ENCODE measurements around the gene AK4.
A peak's percentile ranks its signal among the peaks of the same experiment; 100 is the strongest.

The AK4 gene

DNA sequence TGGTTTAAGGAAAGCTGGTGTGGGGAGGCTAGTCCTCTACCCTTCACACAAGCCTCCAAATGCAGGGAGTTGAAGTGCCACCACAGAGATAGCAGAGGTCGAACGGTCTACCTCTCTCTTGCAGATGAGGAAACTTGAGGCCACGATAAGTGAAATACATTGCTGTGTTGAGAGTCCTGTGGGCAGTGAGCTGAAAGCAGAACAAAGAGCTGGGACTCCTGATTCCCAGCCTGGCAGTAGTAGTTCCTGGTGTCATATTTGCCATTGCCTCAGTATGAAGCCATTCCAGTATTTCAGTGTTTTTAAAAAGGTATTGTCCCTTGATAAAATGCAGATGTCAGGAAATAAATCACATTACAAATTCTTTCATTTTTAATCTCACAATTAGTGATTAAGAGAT, 28.6 kb downstream of the AK4 start:
- DNase-seq (ENCODE audit: low spot score): no peak

DNA sequence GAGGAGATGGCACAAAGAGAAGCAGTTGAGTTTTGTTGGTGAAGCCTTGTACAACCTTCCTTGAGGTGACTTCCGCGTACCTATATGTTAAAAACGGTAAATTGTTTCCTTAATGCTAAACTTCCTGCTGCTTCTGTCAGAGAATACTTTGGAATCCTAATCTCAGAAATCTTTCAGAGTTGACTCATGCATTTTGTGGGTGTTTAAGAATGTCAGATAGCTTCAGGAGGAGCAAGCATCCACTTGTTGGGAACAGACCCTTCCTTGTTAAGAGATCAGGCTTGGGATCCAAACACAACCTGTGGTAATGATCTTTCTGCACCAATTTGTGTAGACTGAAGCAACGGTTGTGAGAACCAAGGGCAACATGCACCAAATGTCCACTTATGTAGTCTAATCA, 29.5 kb downstream of the AK4 start:
- DNase-seq (ENCODE audit: low spot score): no peak

- no peak for DNase-seq (ENCODE audit: low spot score)
These were observed 30.2 kb downstream of the AK4 start for GRCh38 chr1:65178235-65178634.

DNA sequence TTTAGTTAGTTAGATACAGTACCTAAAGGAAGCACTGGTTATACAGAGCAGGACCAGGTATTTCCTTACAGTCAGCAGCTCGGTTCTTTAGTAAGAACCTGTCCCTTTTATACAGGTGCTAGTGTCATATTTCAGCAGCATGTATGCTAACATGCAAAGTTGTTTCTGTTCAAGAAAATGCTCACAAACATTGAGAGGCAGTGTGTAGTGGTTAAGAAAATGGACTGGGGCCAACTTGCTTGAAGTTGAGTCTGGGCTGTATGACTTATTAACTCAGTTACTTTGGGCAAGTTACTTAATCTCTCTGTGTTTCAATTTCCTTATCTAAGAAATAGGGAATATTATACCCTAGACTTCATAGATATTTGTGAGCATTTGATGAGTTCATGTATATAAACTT, 31.1 kb downstream of the AK4 start:
- no peak for DNase-seq (ENCODE audit: low spot score)

DNA sequence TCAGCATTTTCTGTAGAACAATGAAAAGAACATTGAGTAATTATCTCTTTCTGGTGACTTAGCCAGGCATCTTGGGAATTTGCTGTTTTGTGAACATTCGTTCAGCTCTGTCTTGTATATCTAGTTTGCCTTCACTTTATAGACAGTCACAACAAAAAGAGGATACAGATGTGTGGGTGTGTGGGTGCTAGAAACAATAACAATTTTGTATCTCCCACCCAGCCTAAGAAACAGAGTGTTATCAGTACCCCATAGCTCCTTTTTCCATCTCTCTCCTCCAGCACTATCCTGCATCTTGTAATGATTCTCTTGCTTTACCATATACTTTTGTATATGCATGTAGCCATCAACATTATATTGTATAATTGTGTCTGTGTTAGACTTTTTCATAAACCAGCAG, 33.0 kb downstream of the AK4 start:
- no peak for DNase-seq (ENCODE audit: low spot score)

DNA sequence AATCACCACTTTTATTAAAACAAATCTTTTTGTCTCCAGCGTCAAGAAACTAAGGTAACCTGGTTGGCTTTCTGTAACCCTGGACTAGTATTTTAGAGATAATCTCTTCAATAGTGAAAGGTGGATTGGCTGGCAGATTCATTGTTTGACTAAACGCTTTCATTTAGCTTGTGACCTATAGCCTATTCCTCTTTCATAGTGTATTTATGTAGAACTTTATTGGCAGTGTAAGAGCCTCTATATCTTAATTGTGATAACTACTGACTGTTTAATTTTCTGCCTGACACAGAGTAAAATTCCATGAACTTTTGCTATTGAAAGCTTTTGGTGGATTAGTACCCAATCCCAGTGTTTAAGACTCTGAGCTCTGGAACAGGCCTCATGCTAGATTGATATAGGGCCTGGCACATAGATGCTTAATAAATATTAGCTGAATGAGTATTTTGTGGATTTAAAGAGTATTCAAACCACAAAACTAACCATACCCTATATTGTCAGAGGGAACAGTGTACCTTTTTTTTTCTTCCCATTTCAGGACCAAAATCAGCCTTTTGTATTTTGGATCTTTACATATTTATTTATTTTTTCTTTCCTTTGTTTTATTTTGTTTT, 34.8 kb downstream of the AK4 start:
- DNase-seq (ENCODE audit: low spot score): no peak

DNA sequence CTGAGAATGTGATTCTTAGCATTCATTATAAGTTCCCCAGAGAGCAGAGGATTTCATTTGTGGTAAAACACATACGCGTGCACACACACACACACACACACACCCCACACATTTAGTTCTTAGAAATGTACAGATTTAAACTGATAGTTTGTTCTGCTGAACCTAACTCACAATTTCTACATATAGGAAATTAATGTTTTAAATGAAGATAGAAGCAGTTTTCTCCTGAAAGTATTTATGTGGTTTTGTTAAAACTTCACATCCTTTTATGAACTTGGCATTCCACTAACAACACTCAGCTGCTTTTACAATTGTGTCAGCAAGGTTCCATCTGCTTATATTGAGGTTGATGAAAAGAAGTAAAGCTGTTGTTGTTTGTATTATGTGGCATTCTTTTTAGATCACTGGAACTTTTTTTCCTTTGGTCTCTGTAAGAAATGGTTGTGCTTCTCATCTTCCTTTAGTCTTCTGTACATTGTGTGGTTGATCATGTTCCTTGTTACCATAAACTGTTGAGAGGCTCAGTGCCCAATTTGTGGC, 41.6 kb downstream of the AK4 start:
- no peak for DNase-seq (ENCODE audit: low spot score)

DNA sequence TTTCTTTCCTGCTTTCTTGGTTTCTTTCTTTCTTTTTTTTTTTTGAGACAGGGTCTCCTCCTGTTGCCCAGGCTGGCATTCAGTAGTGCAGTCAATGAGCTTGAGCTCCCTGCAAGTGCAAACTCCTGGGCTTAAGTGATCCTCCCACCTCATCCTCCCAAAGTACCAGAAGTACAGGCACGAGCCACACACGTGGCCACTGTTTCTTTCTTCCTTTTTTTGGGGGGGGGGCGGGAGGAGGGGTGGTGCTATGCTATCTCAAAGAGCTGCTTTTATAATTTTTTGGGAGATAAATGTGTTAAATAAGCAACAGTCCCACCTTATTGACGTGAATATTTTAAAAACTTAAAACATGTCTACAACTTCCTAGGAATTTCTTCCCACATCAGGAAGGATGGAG, 42.2 kb downstream of the AK4 start:
- no peak for DNase-seq (ENCODE audit: low spot score)

DNA sequence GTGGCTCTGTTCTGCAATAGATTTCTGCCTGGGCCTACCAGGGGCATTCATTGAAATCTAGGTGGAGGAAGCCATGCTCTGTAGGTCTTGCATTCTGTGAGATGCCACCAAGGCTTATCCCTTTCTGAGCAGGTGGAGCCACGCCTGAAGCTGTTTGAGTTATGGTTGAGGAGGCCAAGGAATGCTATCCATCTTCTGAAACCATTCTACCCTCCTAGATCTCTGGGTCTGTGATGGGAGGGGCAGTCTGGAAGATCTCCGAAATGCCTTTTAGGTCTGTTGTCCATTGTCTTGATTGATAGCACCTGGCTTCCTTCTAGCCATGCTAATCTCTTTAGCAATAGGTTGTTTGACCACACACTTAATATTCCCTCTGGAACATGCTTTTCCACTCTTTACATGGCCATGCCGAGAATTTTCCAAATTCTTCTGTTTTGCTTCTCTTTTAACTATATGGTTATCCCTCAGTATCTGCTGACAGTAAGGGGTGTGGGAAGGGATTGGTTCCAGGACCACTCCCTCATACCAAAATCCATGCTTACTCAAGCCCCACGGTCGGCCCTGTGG, 45.2 kb downstream of the AK4 start:
- no peak for DNase-seq (ENCODE audit: low spot score)

DNA sequence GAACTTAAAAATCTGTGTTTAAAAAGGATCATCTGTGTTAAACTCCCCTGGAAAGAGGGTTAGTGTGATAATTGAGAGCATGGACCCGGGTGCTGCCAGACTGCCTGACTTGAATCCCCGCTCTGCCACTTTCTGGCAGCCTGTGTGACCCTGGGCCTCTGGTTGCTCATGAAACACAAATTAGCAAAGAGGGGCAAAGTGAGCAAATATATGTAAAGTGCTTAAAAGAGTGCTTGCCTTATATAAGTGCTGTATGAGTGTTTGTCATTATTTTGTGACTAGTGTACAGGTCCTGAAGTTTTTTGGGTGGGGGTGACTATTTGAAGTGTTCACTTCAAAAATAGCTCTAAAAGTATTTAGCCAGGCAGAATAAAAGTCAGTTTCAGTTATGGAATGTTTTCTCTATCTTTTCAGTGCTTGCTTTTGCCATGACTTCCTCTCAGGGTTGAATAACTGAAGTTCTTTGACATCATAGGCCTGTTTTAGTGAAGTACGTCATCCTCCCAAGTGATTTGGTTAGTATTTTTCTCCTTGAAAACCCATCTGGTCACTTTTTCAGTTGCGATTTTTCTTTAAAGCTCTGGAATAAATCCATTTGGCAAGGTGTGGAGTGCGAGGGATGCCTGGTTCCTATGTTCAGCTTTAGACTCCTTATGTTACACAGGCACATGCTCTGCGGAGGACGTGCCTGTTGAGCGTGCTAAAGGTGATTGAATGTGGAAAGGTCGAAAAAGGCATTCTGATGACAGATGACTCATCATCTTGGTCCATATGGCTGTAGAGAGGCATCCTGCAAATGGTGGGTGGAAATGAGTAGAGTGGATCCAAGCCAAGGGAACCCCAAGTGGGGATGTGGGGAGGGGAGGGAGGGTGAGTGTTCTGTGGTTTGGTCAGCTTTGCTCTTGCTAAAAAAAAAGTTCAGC, 47.8 kb downstream of the AK4 start:
- DNase-seq (ENCODE audit: low spot score): no peak

- DNase-seq (ENCODE audit: low spot score): no peak
These were observed 48.9 kb downstream of the AK4 start for GRCh38 chr1:65196926-65197325.

DNA sequence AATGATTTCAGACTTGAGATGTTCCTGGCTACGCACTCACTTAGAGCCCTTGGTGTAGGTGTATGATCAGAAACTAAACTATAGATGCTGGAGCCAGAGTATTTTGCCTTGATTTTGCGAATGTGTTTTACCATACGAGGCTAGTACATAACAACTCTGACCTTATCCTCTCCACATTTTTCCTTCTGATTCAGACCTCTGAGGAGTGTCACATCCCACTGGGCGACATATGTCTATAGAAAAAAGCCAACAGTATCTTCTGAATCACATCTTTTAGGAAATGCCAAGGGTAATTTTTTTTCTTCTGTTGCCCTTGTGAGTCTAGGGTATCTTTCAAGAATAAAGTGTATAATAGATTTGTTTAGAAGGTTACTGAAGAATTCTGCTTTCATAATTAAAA, 49.6 kb downstream of the AK4 start:
- DNase-seq (ENCODE audit: low spot score): no peak

GRCh38 chr1:65198096-65198495, 50.1 kb downstream of the AK4 start:
- no peak for DNase-seq (ENCODE audit: low spot score)

DNA sequence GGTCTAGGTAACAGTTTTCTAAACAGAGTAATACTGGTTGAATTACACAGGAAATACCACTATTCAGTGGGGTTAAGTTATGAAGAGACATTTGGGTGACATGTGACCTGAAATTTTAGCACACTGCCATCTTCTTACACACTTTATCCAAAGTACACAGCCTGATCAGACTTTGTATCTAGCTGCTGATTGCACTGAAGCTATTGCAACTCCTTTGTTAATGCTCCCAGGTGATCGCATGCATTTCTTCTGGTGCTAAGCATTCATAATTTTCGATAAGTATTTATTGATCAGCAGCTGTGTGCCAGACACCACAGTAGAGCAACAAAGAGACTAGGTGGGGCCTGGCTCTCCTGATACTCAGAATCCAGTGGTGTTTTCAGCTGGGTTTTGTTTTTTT, 52.4 kb downstream of the AK4 start:
- DNase-seq (ENCODE audit: low spot score): no peak

GRCh38 chr1:65206836-65207235, 58.8 kb downstream of the AK4 start:
- no peak for DNase-seq (ENCODE audit: low spot score)

DNA sequence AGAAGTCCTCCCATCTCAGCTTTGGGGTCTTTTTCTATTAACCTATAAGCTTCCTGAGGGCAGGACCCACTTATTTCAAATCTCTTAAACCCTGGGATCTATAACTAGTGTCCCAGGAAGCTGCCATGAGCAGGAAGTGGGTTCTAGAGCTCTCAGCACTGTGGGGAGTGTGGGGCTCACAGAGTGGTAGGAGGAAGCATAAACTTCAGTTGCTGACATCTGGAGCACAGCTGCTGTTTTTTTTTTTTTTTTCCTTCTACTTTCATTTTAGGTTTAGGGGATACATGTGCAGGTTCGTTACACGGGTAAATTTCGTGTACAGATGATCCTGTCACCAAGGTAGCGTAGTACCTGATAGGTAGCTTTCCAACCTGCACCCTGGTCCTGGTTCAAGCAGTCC, 59.3 kb downstream of the AK4 start:
- no peak for DNase-seq (ENCODE audit: low spot score)

DNA sequence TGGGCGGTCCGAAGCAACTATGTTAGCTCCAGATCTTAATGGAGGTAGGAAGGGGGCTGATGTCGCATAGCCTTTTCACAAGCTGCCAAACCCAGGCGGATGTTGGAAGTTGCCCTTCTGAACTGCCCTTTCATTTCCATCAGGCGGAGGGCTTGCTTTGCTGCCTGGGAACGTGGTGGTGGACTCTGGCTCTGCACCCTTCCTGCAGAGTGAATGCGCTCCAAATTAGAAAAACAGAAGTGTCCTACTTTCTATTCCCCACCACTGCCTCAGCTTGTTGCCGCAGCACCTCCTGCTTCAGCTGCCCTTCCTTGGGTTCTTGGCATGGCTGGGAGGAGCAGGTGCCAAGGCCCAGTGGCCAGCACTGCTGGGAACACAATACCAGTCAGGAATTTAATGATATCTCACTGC, 60.6 kb downstream of the AK4 start:
- DNase-seq (ENCODE audit: low spot score): no peak

DNA sequence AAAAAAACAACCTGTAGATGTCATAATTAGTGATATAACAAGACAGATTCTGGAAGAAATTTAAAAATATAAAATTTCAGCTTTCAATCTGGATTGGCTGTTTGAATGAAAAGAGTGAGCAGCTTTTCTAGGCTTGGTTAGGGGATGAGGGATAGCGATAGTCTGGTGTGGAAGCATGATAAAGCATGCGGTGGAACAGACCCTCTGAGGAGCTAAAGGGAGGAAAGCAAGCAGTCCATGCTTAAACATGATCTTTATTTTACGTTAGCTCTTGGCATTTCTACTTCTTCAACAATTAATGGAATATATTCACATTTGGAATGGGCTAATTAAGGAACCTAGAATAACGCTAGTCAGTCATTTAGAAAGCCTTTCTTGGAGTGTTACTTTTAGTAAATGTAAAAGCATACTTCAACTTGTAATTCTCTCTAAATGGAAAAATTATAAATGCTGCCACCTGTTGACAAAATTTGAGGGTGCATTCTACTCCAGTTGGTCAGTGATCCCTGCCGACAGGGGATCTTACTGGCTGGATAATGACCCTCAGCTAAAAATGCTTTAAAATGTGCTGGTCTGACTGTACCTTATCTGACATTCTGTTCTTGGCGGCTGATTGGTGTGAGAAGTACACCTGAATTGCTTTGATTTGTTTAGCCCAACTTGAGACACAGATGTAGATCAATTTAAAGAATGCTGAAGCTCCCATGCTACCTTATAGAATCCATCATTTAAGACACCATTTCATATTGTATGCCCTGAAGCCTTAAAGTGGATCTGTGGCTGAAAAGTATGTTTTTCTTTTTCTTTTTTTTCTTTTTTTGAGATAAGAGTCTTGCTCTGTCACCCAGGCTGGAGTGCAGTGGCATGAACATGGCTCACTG, 61.2 kb downstream of the AK4 start:
- DNase-seq (ENCODE audit: low spot score): peak; percentile 29

GRCh38 chr1:65210325-65210724, 62.3 kb downstream of the AK4 start:
- DNase-seq (ENCODE audit: low spot score): no peak

DNA sequence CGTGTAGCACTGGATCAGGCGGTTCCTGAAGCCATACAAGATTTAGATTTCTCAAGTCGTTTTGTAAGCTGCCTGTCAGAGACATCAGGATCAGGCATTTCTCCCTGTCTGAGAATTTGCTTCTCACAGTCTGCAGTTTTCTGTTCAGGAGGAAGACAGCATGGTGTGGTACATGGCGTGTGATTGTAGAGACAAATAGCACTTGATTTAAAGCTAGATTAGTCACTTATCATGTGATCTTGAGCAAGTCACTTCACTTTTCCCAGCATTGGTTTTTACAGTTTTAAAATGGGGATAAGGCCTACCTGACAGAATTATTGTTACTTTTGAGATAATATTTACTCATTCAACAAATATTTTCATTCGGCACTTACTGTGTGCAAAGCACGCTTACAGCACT, 63.3 kb downstream of the AK4 start:
- DNase-seq (ENCODE audit: low spot score): no peak

DNA sequence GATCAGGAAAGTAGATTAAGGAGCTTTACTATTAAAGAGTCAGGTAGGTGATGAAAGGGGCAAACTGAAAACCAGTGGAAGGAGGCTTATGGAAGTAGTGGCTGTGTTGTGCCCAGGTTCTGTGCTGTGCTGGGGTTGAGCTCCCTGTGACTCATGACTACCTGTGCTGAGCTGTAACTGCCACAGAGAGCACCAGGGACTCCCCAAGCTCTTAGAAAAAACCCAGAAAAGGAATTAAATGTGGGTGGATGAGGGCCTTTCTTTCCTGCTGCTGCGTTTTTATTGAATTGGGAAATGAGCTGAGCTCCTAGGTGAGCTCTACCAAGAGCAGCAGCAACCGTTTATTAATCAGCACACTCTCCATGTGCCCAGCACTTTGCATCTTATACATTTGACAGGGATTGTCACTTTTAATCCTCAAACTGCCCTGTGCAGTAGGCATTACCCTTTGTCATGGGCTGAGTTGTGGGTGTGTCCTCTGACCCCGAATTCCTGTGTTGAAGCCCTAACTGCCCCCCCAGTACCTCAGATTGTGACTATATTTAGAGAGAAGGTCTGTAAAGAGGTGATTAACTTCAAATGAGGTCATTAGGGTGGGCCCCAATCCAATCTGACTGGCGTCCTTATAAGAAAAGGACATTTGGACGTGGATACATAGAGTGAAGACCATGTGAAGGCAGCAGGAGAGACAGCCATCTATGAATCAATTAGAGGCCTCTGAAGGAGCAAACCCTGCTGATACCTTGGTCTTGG, 65.4 kb downstream of the AK4 start:
- no peak for DNase-seq (ENCODE audit: low spot score)
